GM18873 (cell line): ENCODE measurements around the gene TGIF2LX.
"Not testable (repeated sequence)": the region's sequence is repeated elsewhere in the genome, so short reads cannot be mapped to it uniquely, and the experiment has no call there.

Experiments
- ATAC-seq: cut with Tn5 transposase; IDR thresholded peaks from one replicate; pipeline ENCODE4 v1.9.1; 2021; ENCODE audit warnings: mild to moderate bottlenecking, moderate library complexity, moderate number of reproducible peaks; ENCODE audit not compliant: unreplicated experiment, low FRiP score

The TGIF2LX gene

DNA sequence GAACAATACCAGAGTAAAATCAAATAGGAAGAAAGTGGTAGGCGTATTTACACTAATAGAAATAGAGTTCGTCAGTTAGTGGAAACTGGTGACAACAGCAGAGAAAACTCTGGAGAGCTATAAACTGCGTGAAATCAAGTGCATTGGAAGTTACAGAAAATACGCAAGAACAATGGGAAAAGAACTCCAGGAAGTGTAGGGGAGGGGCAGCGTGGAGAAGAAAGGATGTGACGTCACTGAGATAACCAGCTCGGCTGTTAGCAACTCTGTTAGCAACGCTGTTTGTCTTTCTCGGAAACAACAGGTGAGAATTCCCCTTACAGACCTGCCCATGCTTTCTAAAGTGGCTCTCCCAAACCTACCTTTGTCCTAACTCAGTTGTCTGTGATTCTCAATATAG is at the start of gene TGIF2LX:
Gene TGIF2LX, plus strand, starts transcription at position 244 of the 400 bp plus-strand sequence. CDS start 178 bp downstream, outside the sequence.
- not testable (repeated sequence) for ATAC-seq

DNA sequence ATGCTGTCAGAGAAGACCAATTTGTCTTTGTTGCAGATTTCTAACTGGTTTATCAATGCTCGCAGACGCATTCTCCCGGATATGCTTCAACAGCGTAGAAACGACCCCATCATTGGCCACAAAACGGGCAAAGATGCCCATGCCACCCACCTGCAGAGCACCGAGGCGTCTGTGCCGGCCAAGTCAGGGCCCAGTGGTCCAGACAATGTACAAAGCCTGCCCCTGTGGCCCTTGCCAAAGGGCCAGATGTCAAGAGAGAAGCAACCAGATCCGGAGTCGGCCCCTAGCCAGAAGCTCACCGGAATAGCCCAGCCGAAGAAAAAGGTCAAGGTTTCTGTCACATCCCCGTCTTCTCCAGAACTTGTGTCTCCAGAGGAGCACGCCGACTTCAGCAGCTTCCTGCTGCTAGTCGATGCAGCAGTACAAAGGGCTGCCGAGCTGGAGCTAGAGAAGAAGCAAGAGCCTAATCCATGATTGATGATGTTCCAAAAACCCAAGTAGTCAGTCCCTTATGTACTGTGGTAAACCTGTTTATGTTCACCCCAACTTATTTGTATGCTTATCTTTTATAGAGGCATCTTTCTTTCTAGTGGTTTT is 728 bp downstream of the TGIF2LX start:
- not testable (repeated sequence) for ATAC-seq

DNA sequence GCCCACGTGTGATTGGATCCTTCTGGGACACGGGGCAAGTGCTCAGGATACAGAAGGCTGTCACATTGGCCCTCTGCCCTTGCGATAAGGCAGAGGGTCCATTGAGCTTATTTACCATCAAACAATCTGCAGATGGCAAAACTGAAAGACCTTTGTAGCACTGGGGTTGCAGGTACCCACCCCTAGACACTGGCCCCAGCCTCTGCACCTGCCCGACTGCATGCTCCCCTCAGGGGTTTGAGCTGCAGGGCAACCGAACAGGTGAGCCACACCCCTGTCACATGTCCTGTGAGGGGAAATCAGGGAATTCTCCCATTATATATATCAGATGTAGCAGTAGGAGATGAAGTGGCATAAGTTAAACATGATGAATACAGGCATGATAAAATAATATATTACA is 21.4 kb downstream of the TGIF2LX start:
- not testable (repeated sequence) for ATAC-seq

DNA sequence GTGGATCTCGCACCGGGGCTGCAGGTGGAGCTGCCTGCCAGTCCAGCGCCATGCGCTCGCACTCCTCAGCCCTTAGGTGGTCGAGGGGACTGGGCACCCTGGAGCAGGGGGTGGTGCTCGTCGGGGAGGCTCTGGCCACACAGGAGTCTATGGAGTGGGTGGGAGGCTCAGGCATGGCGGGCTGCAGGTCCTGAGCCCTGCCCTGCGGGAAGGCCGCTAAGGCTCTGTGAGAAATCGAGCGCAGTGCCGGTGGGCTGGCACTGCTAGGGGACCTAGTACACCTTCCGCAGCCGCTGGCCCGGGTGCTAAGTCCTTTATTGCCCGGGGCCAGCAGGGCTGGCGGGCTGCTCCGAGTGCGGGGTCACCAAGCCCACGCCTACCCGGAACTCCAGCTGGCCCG is 43.9 kb downstream of the TGIF2LX start:
- ATAC-seq = not testable (repeated sequence)
